ENCODE results near the gene CD9. TPM values are rescaled to one million over a fixed set of nuclear protein-coding genes. Genes with fewer than 3 reads are reported as not detected.

Gene CD9
- total RNA-seq, 1 donor from 2014 or later = 181 TPM

DNA sequence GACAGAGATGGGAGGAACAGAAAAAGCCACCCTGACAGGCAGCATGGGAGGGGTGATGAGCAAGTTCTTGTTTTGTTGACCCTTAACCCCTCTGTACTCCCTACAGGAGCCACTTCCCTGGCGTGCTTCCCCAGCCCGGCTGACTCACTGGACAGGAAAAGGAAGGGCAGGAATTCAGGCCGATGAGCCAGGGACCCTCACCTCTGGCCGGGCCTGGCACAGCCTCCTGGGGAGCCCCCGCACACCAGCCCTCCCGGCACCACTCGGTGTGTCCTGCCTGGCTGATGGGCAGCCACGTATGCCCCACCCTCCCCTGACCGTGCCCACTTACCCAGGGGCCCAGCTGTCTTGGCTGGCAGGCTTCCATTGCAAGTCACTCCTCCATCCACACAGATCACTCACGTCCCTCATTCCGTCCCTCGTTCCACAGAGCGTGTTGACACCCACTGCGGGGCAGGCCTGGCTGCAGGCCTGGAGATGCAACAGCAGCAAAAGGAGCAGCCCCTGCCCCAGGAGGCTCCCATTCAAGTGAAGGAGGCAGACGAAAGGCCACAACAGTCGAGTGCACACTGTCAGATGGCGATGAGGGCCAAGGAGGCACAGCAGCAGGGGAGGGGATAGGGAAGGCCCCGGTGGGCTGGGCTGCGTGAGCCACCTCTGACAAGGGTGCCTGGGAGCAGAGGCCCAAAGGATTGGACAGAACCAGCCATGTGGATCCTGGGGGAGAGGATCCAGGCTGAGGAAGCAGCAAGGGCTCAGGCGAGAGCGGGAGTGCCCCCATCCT lies 19.7 kb upstream of the CD9 start:
- Histone ChIP-seq H3K27ac (peak overlapping the region; percentile 89 to 92), H3K4me3 (no peak overlapping the region), H3K36me3 (no peaks in the 10 kb centered on the region), H3K4me1 (peaks cover 20 to 51% of the 10 kb centered on the region in 2 donors), H3K9me3 (no peaks in the 10 kb centered on the region), H3K27me3 (no peaks in the 10 kb centered on the region)
- peak in 1 of 2 donors; percentile 84 for DNase-seq (ENCODE audit: low spot score in 2 of 2)
- intact Hi-C loops (cut with DNase I) = loop anchor here (5.0 kb wide), 2 partner anchors 88 to 118 kb away; no protein-coding TSS in a partner anchor
- TF ChIP-seq, protein P1, sequence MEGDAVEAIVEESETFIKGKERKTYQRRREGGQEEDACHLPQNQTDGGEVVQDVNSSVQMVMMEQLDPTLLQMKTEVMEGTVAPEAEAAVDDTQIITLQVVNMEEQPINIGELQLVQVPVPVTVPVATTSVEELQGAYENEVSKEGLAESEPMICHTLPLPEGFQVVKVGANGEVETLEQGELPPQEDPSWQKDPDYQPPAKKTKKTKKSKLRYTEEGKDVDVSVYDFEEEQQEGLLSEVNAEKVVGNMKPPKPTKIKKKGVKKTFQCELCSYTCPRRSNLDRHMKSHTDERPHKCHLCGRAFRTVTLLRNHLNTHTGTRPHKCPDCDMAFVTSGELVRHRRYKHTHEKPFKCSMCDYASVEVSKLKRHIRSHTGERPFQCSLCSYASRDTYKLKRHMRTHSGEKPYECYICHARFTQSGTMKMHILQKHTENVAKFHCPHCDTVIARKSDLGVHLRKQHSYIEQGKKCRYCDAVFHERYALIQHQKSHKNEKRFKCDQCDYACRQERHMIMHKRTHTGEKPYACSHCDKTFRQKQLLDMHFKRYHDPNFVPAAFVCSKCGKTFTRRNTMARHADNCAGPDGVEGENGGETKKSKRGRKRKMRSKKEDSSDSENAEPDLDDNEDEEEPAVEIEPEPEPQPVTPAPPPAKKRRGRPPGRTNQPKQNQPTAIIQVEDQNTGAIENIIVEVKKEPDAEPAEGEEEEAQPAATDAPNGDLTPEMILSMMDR (IDR thresholded peaks at IDR 0.05) = no peak

DNA sequence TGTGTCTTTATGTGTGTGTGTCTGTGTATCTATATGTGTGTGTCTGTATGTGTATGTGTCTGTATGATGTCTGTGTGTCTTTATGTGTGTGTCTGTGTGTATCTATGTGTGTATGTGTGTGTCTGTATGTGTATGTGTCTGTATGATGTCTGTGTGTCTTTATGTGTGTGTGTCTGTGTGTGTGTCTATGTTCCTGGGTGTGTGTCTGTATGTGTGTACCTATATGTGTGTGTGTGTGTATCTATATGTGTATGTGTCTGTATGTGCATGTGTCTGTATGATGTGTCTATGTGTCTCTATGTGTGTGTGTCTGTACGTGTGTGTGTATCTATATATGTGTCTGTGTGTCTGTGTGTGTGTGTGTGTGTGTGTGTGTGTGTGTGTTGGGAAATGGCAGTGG lies 19.0 kb upstream of the CD9 start:
- Histone ChIP-seq H3K27ac (peak overlapping the region; percentile 89 to 92), H3K27me3 (no peaks in the 10 kb centered on the region), H3K4me1 (peaks cover 20 to 55% of the 10 kb centered on the region in 2 donors), H3K36me3 (no peaks in the 10 kb centered on the region), H3K4me3 (no peak overlapping the region), H3K9me3 (no peaks in the 10 kb centered on the region)
- no peak for DNase-seq (ENCODE audit: low spot score in 2 of 2)
- TF ChIP-seq, protein P1 (IDR thresholded peaks at IDR 0.05) = no peak
- intact Hi-C loops (cut with DNase I) = loop anchor here (5.0 kb wide), 2 partner anchors 89 to 119 kb away; no protein-coding TSS in a partner anchor

DNA sequence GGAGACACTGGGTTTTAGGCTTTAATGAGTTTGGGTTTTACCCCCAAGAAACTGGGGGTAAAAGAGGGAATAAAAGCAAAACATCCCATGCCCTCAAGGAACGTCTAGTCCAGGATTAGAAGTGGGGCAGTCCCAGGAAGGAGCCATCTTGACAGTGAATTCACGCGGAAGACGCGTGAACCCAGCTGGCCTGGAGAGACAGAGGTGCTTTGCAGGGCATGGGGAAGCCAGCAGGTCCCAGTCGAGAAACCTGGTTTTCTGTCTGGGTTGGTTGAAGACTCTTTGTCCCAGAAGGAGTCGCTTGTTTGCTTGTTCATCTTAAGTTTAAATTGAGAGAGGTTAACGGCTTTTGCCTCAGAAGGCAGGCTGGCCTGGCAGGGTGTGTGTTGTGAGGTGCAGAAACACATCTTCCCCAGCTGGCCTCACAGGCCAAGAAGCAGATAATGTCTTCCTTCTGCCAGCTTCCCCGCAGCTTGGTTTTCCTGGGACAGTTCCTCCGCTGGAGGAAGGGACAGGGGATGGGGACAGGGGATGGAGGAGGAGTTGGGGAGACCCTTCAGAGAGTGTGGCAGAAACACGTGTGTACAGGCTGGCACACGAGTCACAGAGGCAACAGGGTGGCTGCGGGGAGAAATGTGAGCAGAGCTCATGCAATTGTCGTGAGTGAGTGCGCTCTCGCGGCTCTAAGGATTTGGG lies 18.5 kb upstream of the CD9 start:
- peak overlapping the region in 1 of 2 donors; percentile 33 for H3K4me3 ChIP-seq

DNA sequence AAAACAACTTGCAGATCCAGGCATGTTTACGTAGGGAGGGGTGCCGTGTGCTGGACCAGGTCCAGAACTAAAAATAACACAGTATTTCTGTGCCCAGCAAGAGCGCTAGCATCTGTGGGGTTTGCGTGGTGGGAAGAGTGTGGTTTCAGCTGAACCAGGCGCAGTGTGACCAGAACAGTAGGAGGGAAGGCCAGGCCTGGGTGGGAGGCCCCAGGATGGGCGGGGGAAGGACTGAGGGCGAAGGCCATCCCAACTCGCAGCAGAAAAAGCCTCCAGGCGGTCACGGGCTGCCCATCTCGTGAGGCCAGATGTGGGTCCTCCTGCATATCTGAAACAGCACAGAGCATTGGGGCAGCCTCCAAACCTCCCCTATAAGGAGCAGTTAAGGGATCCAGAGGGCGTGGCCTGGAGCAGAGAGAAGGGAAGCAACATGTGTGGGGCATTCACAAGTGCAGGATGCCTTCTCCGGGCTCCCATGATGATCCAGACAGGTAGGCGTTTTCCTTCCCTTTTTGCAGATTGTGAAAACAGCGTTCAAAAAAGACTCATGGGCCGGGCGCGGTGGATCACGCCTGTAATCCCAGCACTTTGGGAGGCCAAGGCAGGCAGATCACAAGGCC lies 17.8 kb upstream of the CD9 start:
- no peaks in the 10 kb centered on the region for H3K9me3 ChIP-seq
- intact Hi-C loops (cut with DNase I) = loop anchor here (1.0 to 5.0 kb wide), 3 partner anchors 15 to 120 kb away; no protein-coding TSS in a partner anchor
- TF ChIP-seq, protein P1 (IDR thresholded peaks at IDR 0.05) = no peak
- H3K4me3 ChIP-seq = peak overlapping the region in 1 of 2 donors; percentile 33
- DNase-seq (ENCODE audit: low spot score in 2 of 2) = peak in 1 of 2 donors; percentile 86
- no peaks in the 10 kb centered on the region for H3K36me3 ChIP-seq
- H3K27ac ChIP-seq = peak overlapping the region; percentile 89 to 92
- no peaks in the 10 kb centered on the region for H3K27me3 ChIP-seq
- peaks cover 21 to 57% of the 10 kb centered on the region in 2 donors for H3K4me1 ChIP-seq

More for the DNA sequence above, 18.5 kb upstream of the CD9 start:
- H3K36me3 ChIP-seq = no peaks in the 10 kb centered on the region
- intact Hi-C loops (cut with DNase I) = loop anchor here (1.0 to 5.0 kb wide), 3 partner anchors 14 to 119 kb away; no protein-coding TSS in a partner anchor
- peaks cover 20 to 55% of the 10 kb centered on the region in 2 donors for H3K4me1 ChIP-seq
- TF ChIP-seq, protein P1 (IDR thresholded peaks at IDR 0.05) = no peak
- H3K9me3 ChIP-seq = no peaks in the 10 kb centered on the region
- DNase-seq (ENCODE audit: low spot score in 2 of 2) = no peak
- H3K27me3 ChIP-seq = no peaks in the 10 kb centered on the region
- peak overlapping the region; percentile 89 to 92 for H3K27ac ChIP-seq

DNA sequence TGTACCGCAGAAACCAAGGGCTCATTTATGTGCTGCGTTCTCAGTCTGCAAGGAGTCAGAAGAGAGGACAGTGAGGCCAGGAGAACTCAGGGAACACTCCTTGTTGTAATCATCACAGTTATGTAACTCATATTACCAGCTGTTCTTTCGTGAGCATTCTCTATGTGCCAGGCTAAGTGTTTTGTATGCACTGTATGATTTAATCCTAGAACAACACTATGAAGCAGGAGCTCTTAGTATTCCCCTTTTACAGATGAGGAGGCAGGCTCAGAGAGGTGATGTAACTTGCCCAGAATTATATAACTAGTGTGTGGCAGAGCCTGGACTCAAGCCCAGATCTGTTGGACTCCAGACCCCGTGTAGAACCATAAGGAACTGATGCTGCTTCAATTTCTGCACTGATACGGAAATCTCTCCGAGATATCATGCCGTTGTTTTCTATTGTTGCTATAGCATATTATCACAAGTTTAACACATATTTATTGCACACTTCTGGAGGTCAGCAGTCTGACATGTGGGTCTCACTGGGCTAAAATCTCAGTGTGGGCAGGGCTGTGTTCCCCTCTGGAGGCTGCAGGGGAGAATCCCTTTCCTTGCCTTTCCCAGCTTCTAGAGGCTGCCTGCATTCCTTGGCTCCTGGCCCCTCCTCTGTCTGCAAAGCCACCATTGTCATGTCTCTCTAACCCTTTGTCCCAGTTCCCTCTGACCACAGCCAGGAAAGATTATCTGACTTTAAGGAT lies 16.3 kb upstream of the CD9 start:
- peak overlapping the region; percentile 89 to 92 for H3K27ac ChIP-seq
- no peaks in the 10 kb centered on the region for H3K27me3 ChIP-seq
- H3K4me3 ChIP-seq = no peak overlapping the region
- H3K4me1 ChIP-seq = peaks cover 26 to 68% of the 10 kb centered on the region in 2 donors
- intact Hi-C loops (cut with DNase I) = loop anchor here (5.0 kb wide), 2 partner anchors 92 to 122 kb away; no protein-coding TSS in a partner anchor
- H3K36me3 ChIP-seq = no peaks in the 10 kb centered on the region
- no peaks in the 10 kb centered on the region for H3K9me3 ChIP-seq
- peak in 1 of 2 donors; percentile 85 for DNase-seq (ENCODE audit: low spot score in 2 of 2)
- TF ChIP-seq, protein P1 (IDR thresholded peaks at IDR 0.05) = no peak
